HG02885 (cell line): Measurements from ENCODE around the gene THSD4.

ENCODE experiments used
- ATAC-seq: cut with Tn5 transposase; IDR thresholded peaks from one replicate; pipeline ENCODE4 v1.9.1; 2021; ENCODE audit warnings: mild to moderate bottlenecking; ENCODE audit not compliant: unreplicated experiment, poor library complexity

Gene THSD4

GRCh38 chr15:71679793-71680353, 564.6 kb downstream of the THSD4 start:
- no peak for ATAC-seq

GRCh38 chr15:71682001-71682400, 566.7 kb downstream of the THSD4 start:
- no peak for ATAC-seq

- no peak for ATAC-seq
These were observed 568.4 kb downstream of the THSD4 start for GRCh38 chr15:71683411-71684274.

GRCh38 chr15:71685420-71685993, 570.2 kb downstream of the THSD4 start:
- ATAC-seq, result no peak

GRCh38 chr15:71686221-71687050, 571.2 kb downstream of the THSD4 start:
- ATAC-seq, result no peak

GRCh38 chr15:71687902-71688508, 572.7 kb downstream of the THSD4 start:
- no peak for ATAC-seq

- no peak for ATAC-seq
These were observed 573.3 kb downstream of the THSD4 start for GRCh38 chr15:71688509-71689094.

- no peak for ATAC-seq
These were observed 575.8 kb downstream of the THSD4 start for GRCh38 chr15:71691081-71691457.

- no peak for ATAC-seq
These were observed 576.5 kb downstream of the THSD4 start for GRCh38 chr15:71691458-71692417.

DNA sequence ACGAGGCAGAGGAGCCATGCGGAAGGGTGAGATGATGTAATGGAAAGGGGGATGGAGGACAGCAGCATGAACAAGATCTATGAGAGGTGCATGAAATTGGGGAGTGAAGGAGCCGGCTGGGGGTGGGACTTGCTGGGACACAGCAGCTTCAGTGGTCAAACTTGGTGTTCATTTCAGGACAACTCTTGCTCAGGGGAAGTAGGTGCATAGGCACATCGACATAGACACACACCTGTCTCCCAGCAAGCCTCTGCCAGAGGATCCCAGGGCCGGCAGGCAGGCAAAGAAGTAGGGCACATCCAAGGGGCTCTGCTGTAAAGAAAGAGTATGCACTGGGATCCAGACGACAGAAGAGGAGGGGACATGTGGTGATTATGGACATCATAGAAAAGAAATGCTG, 582.0 kb downstream of the THSD4 start:
- no peak for ATAC-seq

DNA sequence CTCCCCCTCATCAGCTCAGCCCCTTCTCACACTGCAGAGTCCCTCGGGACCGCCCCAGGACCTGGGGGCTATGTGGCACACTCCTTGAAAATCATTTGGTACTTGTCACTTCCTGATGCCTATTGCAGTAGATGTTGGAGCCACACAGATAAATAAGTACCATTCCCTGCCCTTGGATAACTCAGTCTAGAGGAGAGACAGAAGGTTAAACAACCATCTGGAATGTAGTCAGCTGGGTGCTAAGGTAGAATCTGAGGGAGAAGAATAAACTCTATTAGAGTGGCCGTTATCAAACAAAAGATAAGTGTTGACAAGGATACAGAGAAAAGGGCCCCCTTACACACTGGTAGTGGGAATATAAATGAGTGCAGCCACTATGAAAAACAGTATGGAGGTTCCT, 582.8 kb downstream of the THSD4 start:
- no peak for ATAC-seq

DNA sequence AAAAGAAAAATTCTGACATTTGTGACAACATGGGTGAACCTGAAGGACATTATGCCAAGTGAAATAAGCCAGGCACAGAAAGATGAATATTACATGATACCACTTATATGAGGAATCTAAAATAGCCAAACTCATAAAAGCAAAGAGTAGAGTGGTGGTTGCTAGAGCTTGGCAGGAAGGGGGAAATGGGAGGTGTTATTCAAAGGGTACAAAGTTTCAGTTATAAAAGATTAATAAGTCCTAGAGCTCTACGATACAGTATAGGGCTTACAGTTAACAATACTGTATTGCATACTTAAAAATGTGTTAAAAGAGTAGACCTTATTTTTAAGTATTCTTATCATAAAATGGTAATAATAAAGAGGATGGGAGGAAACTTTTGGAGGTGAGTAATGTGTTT, 583.5 kb downstream of the THSD4 start:
- ATAC-seq, result no peak

GRCh38 chr15:71699977-71700376, 584.7 kb downstream of the THSD4 start:
- no peak for ATAC-seq

- ATAC-seq, result no peak
These were observed 586.5 kb downstream of the THSD4 start for GRCh38 chr15:71701808-71702207.

GRCh38 chr15:71702496-71702895, 587.2 kb downstream of the THSD4 start:
- ATAC-seq, result no peak

- ATAC-seq, result no peak
These were observed 589.9 kb downstream of the THSD4 start for GRCh38 chr15:71705151-71705550.

GRCh38 chr15:71706461-71707229, 591.4 kb downstream of the THSD4 start:
- ATAC-seq, result no peak
